Measurements from ENCODE around the gene CXADR. TPM values are rescaled to one million over a fixed set of nuclear protein-coding genes. Genes with fewer than 3 reads are reported as not detected.

The CXADR gene
- total RNA-seq, 3 donors from 2014 or later (not counting 1 experiment from before 2014, with no cell fraction given), result 0.10 TPM; not detected in 2

GRCh38 chr21:17467829-17468228, 45.0 kb upstream of the CXADR start:
- H3K27me3 Mint-ChIP-seq (ENCODE audit: low read depth in 2 of 2), result no peaks in the 10 kb centered on the region
- Histone ChIP-seq H3K4me1 (ENCODE audit: control insufficient read depth, insufficient read depth, low read length) (no peaks in the 10 kb centered on the region), H3K9me3 (ENCODE audit: control insufficient read depth, insufficient read depth, low read length) (no peaks in the 10 kb centered on the region), H3K36me3 (ENCODE audit: control insufficient read depth, insufficient read depth, low read length) (no peaks in the 10 kb centered on the region), H3K4me3 (ENCODE audit: low read length) (no peak overlapping the region), H3K27me3 (ENCODE audit: control insufficient read depth, insufficient read depth, low read length) (no peaks in the 10 kb centered on the region), H3K27ac (ENCODE audit: low read length) (no peak overlapping the region)
- no peak for TF ChIP-seq CTCF (IDR thresholded peaks at IDR 0.05)
- H3K27ac Mint-ChIP-seq, result no peak overlapping the region
- no peak overlapping the region for H3K4me3 Mint-ChIP-seq
- 100% methylated on average over 1 of the region's 3 CpGs for WGBS (ENCODE audit: insufficient coverage)
- no peaks in the 10 kb centered on the region for H3K36me3 Mint-ChIP-seq
- H3K9me3 Mint-ChIP-seq, result no peaks in the 10 kb centered on the region
- H3K4me1 Mint-ChIP-seq, result no peaks in the 10 kb centered on the region
- intact Hi-C loops (cut with micrococcal nuclease), result no loop called here
- no peak for ATAC-seq
- no peak for DNase-seq

DNA sequence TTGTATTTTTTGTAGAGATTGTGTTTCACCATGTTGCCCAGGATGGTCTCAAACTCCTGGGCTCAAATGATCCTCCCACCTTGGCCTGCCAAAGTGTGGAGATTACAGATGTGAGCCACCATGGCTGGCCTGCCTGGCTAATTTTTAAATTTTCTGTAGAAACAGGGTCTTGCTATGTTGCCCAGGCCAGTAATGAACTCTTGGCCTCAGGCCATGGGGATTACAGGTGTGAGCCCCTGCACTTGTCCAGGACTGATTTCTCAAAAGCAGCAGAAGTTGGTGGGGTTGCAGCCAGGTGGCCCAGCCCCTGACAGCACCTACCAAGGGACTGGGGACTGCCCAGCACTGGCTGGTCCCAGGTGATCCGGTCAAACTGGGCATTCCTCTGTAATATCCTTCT, 44.1 kb upstream of the CXADR start:
- H3K4me3 Mint-ChIP-seq, result no peak overlapping the region
- H3K9me3 Mint-ChIP-seq, result no peaks in the 10 kb centered on the region
- DNase-seq (no peak), ATAC-seq (no peak)
- H3K36me3 Mint-ChIP-seq, result no peaks in the 10 kb centered on the region
- Histone ChIP-seq H3K36me3 (ENCODE audit: control insufficient read depth, insufficient read depth, low read length) (no peaks in the 10 kb centered on the region), H3K27ac (ENCODE audit: low read length) (no peak overlapping the region), H3K4me3 (ENCODE audit: low read length) (no peak overlapping the region), H3K9me3 (ENCODE audit: control insufficient read depth, insufficient read depth, low read length) (no peaks in the 10 kb centered on the region), H3K4me1 (ENCODE audit: control insufficient read depth, insufficient read depth, low read length) (no peaks in the 10 kb centered on the region), H3K27me3 (ENCODE audit: control insufficient read depth, insufficient read depth, low read length) (no peaks in the 10 kb centered on the region)
- H3K27ac Mint-ChIP-seq, result no peak overlapping the region
- WGBS (ENCODE audit: insufficient coverage), result 91% methylated on average over 1 of the region's 1 CpG
- intact Hi-C loops (cut with micrococcal nuclease), result no loop called here
- TF ChIP-seq CTCF (IDR thresholded peaks at IDR 0.05), result no peak
- H3K27me3 Mint-ChIP-seq (ENCODE audit: low read depth in 2 of 2), result no peaks in the 10 kb centered on the region
- H3K4me1 Mint-ChIP-seq, result no peaks in the 10 kb centered on the region

GRCh38 chr21:17469727-17470126, 43.1 kb upstream of the CXADR start:
- Histone ChIP-seq H3K4me1 (ENCODE audit: control insufficient read depth, insufficient read depth, low read length) (no peaks in the 10 kb centered on the region), H3K27me3 (ENCODE audit: control insufficient read depth, insufficient read depth, low read length) (no peaks in the 10 kb centered on the region), H3K27ac (ENCODE audit: low read length) (no peak overlapping the region), H3K4me3 (ENCODE audit: low read length) (no peak overlapping the region), H3K9me3 (ENCODE audit: control insufficient read depth, insufficient read depth, low read length) (no peaks in the 10 kb centered on the region), H3K36me3 (ENCODE audit: control insufficient read depth, insufficient read depth, low read length) (no peaks in the 10 kb centered on the region)
- Mint-ChIP-seq H3K4me1 (no peaks in the 10 kb centered on the region), H3K4me3 (no peak overlapping the region), H3K27me3 (ENCODE audit: low read depth in 2 of 2) (no peaks in the 10 kb centered on the region), H3K27ac (no peak overlapping the region), H3K9me3 (peaks cover 0 to 2% of the 10 kb centered on the region in 2 donors), H3K36me3 (no peaks in the 10 kb centered on the region)
- no peak for TF ChIP-seq CTCF (IDR thresholded peaks at IDR 0.05)
- intact Hi-C loops (cut with micrococcal nuclease), result no loop called here
- ATAC-seq, result no peak
- no peak for DNase-seq
- 100% methylated on average over 1 of the region's 1 CpG for WGBS (ENCODE audit: insufficient coverage)

- no peak for DNase-seq
- Mint-ChIP-seq H3K27ac (no peak overlapping the region), H3K4me1 (no peaks in the 10 kb centered on the region), H3K36me3 (no peaks in the 10 kb centered on the region), H3K4me3 (no peak overlapping the region), H3K27me3 (ENCODE audit: low read depth in 2 of 2) (no peaks in the 10 kb centered on the region), H3K9me3 (peaks cover 0 to 2% of the 10 kb centered on the region in 2 donors)
- no peaks in the 10 kb centered on the region for H3K27me3 ChIP-seq (ENCODE audit: control insufficient read depth, insufficient read depth, low read length)
- H3K9me3 ChIP-seq (ENCODE audit: control insufficient read depth, insufficient read depth, low read length), result no peaks in the 10 kb centered on the region
- intact Hi-C loops (cut with micrococcal nuclease), result no loop called here
- WGBS (ENCODE audit: insufficient coverage), result 100% methylated on average over 1 of the region's 1 CpG
- H3K36me3 ChIP-seq (ENCODE audit: control insufficient read depth, insufficient read depth, low read length), result no peaks in the 10 kb centered on the region
- no peaks in the 10 kb centered on the region for H3K4me1 ChIP-seq (ENCODE audit: control insufficient read depth, insufficient read depth, low read length)
- H3K27ac ChIP-seq (ENCODE audit: low read length), result no peak overlapping the region
- TF ChIP-seq CTCF (IDR thresholded peaks at IDR 0.05), result no peak
- H3K4me3 ChIP-seq (ENCODE audit: low read length), result no peak overlapping the region
- ATAC-seq, result no peak
Observed at GRCh38 chr21:17472182-17472581, 40.7 kb upstream of the CXADR start.
